Activated CD8-positive, alpha-beta memory T cell treated with anti-CD3 and anti-CD28 coated beads for 1 hour (primary cell): Measurements from ENCODE around the gene LBHD2.
"Not testable (repeated sequence)": the region's sequence is repeated elsewhere in the genome, so short reads cannot be mapped to it uniquely, and the experiment has no call there.

Source experiments
- DNase-seq, 2 donors: peaks; one replicate each; pipeline ENCODE4 v3.0.0-alpha.2; 2020; ENCODE audit warnings: low read depth in 1 of 2; ENCODE audit errors: extremely low read depth in 1 of 2

The LBHD2 gene

GRCh38 chr14:103102689-103103260, 18.8 kb downstream of the LBHD2 start:
- DNase-seq = no peak

DNA sequence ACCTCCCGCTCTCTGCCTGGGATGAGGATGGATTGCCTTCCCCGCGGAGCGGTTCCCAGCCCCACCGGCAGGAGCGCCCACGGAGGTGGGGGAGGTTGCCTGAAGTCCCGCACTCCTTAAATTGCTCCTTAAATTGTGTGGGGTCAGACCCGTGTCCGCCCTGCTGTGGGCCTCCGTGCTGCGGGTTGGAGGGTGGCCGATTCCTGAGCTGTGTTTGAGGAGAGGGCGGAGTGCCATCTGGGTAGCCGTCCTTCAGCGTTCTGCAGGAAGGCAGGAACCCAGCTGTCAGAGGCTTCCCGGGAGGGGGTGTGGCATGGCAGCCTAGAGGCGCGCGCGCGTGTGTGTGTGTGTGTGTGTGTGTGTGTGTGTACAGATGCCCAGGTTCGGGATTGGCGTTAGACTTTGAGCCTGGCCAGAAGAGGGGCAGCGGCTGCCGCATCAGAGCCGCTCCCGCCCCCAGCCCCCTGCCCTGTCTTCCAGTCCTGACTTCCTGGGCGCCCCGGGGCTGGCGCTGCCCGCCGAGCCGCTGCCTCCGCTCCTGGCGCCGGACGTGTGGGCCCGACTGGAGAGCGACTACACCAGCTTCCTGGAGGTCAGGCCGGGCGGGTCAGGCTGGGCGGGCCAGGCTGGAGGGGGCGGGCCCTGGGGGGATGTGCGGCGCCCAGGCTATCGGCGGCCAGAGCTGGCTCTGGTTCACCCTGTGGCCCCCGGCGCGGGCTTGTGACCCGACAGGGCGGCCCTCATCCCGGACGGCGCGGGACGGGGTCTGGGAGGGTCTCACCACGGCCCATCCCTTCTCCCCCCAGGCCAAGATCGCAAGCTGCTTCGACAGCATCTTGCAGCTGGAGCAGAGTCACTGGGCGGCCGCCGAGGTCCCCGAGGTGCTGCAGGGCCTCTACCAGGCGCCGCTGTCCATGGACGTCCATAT, 19.7 kb downstream of the LBHD2 start:
- no peak for DNase-seq

GRCh38 chr14:103104389-103104653, 20.3 kb downstream of the LBHD2 start:
- no peak for DNase-seq

DNA sequence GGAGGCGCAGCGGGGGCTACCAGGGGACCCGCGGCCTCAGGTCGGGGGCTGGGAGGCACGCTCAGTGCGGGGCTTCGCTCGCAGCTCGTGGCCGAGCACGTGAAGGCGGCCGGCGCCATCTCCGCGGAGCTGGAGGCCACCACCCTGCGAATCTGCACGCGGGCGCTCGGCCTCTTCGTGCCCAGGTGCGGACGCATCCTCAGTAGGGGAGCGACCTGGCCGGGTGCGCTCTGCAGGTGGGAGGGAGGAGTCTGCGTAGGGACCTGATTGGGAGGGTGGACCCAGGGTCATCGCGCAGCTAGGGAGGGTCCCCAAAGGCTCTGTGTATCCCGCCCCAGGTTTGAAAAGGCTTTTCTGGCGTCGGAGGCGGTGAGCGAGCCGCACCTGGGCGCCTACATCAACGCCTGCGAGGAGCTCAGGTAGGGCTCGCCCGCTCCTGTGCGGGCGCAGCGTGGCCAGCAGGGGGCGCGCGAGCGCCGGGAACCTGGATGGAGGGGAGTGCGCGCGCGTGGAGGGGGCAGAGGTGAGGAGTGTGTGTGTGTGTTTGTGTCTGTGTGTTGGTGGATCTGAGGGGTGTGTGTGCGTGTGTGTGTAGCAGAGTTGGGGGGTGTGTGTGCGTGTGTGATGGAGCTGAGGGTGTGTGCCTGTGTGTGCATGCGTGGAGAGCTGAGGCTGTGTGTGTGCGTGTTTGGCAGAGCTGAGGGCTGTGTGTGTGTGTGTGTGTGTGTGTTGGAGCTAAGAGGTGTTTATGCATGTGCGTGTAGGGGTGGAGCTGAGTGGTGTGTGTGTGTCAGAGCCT, 20.8 kb downstream of the LBHD2 start:
- DNase-seq = peak; percentile 30 to 69

- DNase-seq = no peak
Observed at GRCh38 chr14:103105580-103106150, 21.7 kb downstream of the LBHD2 start.

- no peak for DNase-seq
Observed at GRCh38 chr14:103107455-103107854, 23.4 kb downstream of the LBHD2 start.

- DNase-seq = no peak
Observed at GRCh38 chr14:103107941-103108748, 24.1 kb downstream of the LBHD2 start.

DNA sequence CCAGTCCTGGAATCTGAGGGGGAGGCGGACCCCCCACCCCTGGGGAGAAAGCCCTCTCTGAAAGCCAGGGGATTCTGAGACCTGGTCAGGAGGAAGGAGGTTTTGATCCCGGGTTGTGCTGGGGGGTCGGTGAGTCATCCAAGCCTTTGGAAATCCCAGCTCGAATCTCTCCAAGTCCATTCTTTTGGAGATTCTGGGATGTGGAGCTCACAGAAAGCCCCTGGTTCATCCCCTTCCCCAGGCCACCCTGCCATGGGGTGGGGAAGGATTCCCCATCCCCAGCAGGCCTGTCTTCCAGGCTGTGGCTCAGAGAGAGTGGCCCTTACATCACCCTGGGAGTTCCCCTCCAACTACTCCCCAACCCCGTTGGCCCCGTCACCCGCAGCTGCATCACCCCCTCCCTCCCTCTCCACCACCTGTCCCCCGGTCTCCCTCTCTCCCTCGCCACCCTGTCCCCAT, 24.8 kb downstream of the LBHD2 start:
- DNase-seq = no peak

GRCh38 chr14:103109535-103110441, 25.8 kb downstream of the LBHD2 start:
- no peak for DNase-seq

DNA sequence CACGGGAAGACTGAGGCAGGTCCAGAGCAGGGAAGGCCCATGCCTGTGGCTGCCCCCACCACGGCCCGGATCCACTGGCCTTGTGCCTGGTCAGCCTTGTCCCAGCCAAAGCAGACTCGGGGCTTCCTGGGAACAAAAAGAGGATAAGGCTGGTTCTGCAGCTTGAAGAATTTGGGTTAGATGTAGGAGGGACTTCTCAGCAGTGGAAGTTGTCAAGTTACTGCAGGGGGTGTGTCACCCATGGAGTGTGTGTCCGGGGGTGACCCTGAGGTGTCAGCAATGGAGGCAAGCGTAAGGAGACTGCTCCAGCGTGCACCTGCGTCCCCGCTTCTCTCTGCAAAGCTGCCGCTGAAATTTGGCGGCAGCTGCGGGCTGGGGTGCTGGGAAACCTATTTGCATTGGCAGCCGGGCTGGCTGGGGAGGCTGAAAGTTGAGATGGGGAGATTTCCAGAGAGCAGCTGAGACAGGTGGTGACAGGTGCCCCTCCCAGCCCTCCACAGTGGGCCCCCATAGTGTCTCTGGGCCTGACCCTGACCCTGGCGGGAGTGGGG, 26.7 kb downstream of the LBHD2 start:
- no peak for DNase-seq

GRCh38 chr14:103111232-103111868, 27.3 kb downstream of the LBHD2 start:
- DNase-seq = no peak

DNA sequence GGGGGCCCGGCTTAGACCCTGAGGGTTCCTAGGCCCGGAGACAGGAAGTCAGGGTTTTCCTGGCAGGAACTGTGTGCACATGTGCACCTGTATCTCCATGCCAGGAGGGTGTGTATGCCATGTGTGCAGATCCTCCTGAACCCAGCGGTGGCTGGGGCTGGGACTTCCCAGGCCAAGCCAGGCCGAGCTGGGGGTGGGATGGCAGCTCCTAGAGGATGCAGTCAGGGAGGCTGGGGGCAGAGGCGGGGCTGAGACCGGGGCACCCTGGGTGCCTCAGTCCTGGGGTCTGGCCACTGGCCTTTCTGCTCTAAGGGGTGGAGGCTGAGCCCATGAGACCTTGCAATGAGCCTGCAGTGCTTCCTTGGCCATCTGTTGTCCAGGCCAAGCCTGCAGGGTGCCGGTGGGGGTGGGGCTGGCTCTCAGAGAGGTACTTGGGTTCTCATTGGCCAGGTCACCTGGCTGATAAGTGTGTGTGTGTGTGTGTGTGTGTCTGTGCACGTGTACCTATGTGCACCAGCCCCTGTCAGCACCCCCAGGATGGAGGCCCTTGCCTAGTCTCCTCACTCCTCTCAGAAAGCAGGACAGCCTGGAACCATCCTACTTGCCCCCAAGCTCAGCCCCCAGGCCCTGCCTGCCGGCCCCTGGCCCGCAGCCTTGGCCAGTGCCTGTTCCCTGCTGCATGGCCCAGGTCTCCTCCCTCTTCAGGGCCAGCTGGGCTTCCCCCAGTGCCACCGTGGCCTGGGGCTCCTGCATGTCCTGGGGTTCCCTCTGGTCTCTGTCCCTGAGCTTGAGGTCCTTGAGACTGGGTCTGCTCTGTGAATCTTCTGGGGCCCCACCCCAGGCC, 28.6 kb downstream of the LBHD2 start:
- no peak for DNase-seq

DNA sequence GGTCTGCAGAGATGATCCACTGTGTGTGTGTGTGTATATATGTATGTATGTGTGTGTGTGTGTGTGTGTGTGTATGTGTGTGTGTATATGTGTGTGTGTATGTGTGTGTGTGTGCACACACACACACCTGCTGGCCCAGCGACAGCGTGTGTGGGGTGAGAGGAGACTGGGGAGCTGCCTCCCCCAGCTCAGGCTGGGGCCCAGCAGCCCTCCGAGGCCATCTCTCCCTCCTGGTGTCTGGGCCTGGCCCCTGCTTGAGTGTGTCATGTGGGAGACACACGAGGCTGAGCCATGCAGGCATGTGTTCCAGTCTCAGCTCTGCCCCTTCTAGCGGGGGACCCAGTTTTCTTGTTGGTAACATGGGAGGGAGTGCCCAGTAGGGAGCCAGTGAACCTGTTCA, 29.3 kb downstream of the LBHD2 start:
- no peak for DNase-seq

- no peak for DNase-seq
Observed at GRCh38 chr14:103113774-103114173, 29.8 kb downstream of the LBHD2 start.

GRCh38 chr14:103115086-103115679, 31.2 kb downstream of the LBHD2 start:
- DNase-seq = not testable (repeated sequence)

DNA sequence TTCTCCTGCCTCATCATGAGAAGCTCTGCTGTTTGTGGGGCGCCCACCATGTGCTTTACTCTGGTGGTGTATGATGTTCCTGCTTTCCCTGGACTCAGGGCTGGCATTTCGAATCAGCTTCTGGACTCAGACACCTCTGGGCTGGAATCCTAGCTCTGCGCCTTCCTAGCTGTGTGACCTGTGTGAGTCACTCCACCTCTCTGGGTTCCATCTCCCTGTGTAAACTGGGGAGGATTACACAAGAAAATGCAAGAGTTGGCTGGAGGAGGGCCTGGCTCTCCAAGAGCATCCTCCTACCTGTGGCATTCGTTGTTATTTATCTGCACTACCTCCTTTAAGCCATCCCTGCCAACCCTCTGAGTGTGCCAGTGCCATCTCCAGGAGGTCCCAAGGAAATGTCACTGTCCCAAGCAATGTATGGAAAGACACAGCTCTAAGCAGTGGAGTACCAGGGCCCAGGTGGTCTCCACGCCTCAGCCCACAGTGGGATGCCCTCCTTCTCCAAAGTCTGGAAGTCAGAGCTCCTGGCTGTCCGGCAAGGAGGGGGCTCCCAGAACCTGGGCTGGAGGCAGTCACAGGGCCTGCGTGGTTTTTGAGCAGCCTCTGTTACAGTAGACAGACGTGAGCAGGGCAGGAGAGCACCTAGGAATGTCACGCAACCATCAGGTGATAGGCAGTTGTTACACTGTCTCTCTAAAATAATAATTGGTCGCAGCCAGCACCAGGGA, 32.0 kb downstream of the LBHD2 start:
- no peak for DNase-seq

GRCh38 chr14:103116636-103117035, 32.6 kb downstream of the LBHD2 start:
- DNase-seq = no peak
